Measurements from ENCODE around the gene TMEM208.

- TF ChIP-seq, protein P1, sequence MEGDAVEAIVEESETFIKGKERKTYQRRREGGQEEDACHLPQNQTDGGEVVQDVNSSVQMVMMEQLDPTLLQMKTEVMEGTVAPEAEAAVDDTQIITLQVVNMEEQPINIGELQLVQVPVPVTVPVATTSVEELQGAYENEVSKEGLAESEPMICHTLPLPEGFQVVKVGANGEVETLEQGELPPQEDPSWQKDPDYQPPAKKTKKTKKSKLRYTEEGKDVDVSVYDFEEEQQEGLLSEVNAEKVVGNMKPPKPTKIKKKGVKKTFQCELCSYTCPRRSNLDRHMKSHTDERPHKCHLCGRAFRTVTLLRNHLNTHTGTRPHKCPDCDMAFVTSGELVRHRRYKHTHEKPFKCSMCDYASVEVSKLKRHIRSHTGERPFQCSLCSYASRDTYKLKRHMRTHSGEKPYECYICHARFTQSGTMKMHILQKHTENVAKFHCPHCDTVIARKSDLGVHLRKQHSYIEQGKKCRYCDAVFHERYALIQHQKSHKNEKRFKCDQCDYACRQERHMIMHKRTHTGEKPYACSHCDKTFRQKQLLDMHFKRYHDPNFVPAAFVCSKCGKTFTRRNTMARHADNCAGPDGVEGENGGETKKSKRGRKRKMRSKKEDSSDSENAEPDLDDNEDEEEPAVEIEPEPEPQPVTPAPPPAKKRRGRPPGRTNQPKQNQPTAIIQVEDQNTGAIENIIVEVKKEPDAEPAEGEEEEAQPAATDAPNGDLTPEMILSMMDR (IDR thresholded peaks at IDR 0.05; ENCODE audit: poor library complexity), result no peak
- no peak for TF ChIP-seq EZH2 (IDR thresholded peaks at IDR 0.05; ENCODE audit: borderline replicate concordance)
- no peak for TF ChIP-seq EZH2phosphoT487 (IDR thresholded peaks at IDR 0.05; ENCODE audit: low read depth, severe bottlenecking, unreplicated experiment)
Observed at GRCh38 chr16:67230809-67231660, 4.1 kb downstream of the TMEM208 start.

Measured in hepatocyte (in vitro differentiated cells).